ENCODE results near the gene KLK11. TPM values are rescaled to one million over a fixed set of nuclear protein-coding genes. Genes with fewer than 3 reads are reported as not detected.

KLK11 gene
- total and polyA plus RNA-seq, 7 donors: 0.71 to 0.76 TPM; not detected in 5

GRCh38 chr19:51000981-51001380, 25.4 kb downstream of the KLK11 start:
- intact Hi-C loops (cut with DNase I): no loop called here
- Histone ChIP-seq H3K4me3 (no peak overlapping the region), H3K4me1 (no peaks in the 10 kb centered on the region), H3K36me3 (no peaks in the 10 kb centered on the region), H3K9me3 (no peaks in the 10 kb centered on the region), H3K27me3 (peaks cover 0 to 54% (median 36%) of the 10 kb centered on the region in 3 donors), H3K27ac (no peak overlapping the region)
- TF ChIP-seq POLR2AphosphoS5 (IDR thresholded peaks at IDR 0.05) (no peak), EP300 (IDR thresholded peaks at IDR 0.05) (no peak), CTCF (IDR thresholded peaks at IDR 0.05) (no peak), POLR2A (IDR thresholded peaks at IDR 0.05) (no peak)
- 33 to 36% methylated on average over 16 of the region's 16 CpGs for WGBS, 2 donors
- DNase-seq: peak; percentile 20

- Histone ChIP-seq H3K27me3 (peaks cover 0 to 54% (median 36%) of the 10 kb centered on the region in 3 donors), H3K4me1 (no peaks in the 10 kb centered on the region), H3K4me3 (no peak overlapping the region), H3K36me3 (no peaks in the 10 kb centered on the region), H3K27ac (no peak overlapping the region), H3K9me3 (no peaks in the 10 kb centered on the region)
- intact Hi-C loops (cut with DNase I): no loop called here
- DNase-seq: peak; percentile 32
- 89 to 90% methylated on average over 10 of the region's 10 CpGs for WGBS, 2 donors
- no peak for TF ChIP-seq EP300 (IDR thresholded peaks at IDR 0.05)
- TF ChIP-seq CTCF (IDR thresholded peaks at IDR 0.05): no peak
- TF ChIP-seq POLR2A (IDR thresholded peaks at IDR 0.05): no peak
- no peak for TF ChIP-seq POLR2AphosphoS5 (IDR thresholded peaks at IDR 0.05)
These were observed 26.0 kb downstream of the KLK11 start for GRCh38 chr19:51000426-51000825.

- 42 to 72% methylated on average over 4 of the region's 4 CpGs for WGBS, 2 donors
- H3K4me1 ChIP-seq: no peaks in the 10 kb centered on the region
- H3K27ac ChIP-seq: no peak overlapping the region
- H3K9me3 ChIP-seq: no peaks in the 10 kb centered on the region
- no peaks in the 10 kb centered on the region for H3K36me3 ChIP-seq
- peaks cover 0 to 50% (median 36%) of the 10 kb centered on the region in 3 donors for H3K27me3 ChIP-seq
- intact Hi-C loops (cut with DNase I): no loop called here
- TF ChIP-seq POLR2A (IDR thresholded peaks at IDR 0.05) (no peak), CTCF (IDR thresholded peaks at IDR 0.05) (no peak), EP300 (IDR thresholded peaks at IDR 0.05) (no peak), POLR2AphosphoS5 (IDR thresholded peaks at IDR 0.05) (no peak)
- no peak overlapping the region for H3K4me3 ChIP-seq
- no peak for DNase-seq
These were observed 27.7 kb downstream of the KLK11 start for GRCh38 chr19:50998686-50999085.

DNA sequence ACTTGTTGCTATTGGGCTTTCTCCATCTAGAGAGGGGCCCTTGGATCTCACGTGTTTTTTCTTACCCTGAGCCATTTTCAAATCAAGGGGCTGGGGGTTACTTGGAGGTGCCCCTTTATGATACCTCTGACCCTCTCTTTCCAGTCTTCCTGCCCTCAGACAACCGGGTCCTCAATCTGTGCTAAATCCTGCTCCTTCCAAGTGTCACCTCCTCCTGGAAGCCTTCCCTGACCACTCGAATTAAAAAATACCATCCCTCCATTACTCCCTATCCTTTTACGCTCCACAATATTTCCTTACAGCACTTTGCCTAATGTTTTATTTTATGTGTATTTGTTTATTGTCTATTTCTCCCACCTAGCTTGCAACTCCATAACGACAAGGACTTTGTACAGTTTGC, 28.4 kb downstream of the KLK11 start:
- DNase-seq: no peak
- Histone ChIP-seq H3K4me3 (no peak overlapping the region), H3K4me1 (no peaks in the 10 kb centered on the region), H3K27me3 (peaks cover 0 to 44% (median 31%) of the 10 kb centered on the region in 3 donors), H3K36me3 (no peaks in the 10 kb centered on the region), H3K9me3 (no peaks in the 10 kb centered on the region), H3K27ac (no peak overlapping the region)
- TF ChIP-seq POLR2A (IDR thresholded peaks at IDR 0.05) (no peak), CTCF (IDR thresholded peaks at IDR 0.05) (no peak), EP300 (IDR thresholded peaks at IDR 0.05) (no peak), POLR2AphosphoS5 (IDR thresholded peaks at IDR 0.05) (no peak)
- WGBS, 2 donors: 30 to 62% methylated on average over 5 of the region's 5 CpGs
- intact Hi-C loops (cut with DNase I): no loop called here

DNA sequence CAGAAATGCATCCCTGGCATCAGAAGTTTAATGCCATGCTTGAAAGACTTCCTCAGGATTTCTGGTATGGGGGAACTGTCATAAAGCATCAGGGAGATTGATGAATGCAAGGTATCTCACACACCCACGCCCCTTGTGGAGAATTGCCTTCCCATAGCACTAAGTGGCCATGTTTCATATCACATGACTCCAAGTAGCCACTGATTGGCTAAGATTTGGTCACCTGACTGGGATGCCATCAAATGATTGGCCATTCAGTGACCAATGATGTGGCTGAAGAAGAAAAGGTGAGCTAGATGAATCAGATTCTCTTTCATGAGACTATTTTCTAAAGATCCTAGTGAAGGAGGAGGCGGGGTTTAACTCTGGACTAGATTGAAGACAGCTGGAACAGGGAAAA, 32.3 kb downstream of the KLK11 start:
- Histone ChIP-seq H3K36me3 (no peaks in the 10 kb centered on the region), H3K9me3 (no peaks in the 10 kb centered on the region), H3K27ac (no peak overlapping the region), H3K4me3 (no peak overlapping the region), H3K27me3 (peaks cover 0 to 10% (median 2%) of the 10 kb centered on the region in 3 donors), H3K4me1 (no peaks in the 10 kb centered on the region)
- intact Hi-C loops (cut with DNase I): no loop called here
- DNase-seq: peak; percentile 7
- TF ChIP-seq CTCF (IDR thresholded peaks at IDR 0.05): no peak
- no peak for TF ChIP-seq POLR2A (IDR thresholded peaks at IDR 0.05)
- TF ChIP-seq POLR2AphosphoS5 (IDR thresholded peaks at IDR 0.05): no peak
- TF ChIP-seq EP300 (IDR thresholded peaks at IDR 0.05): no peak
- WGBS, 2 donors: 66 to 81% methylated on average over 2 of the region's 2 CpGs

All from sigmoid colon (tissue), 7 donors.